K562 (cell line): ENCODE measurements around the gene NPB. TPM values are rescaled to one million over a fixed set of nuclear protein-coding genes. Genes with fewer than 3 reads are reported as not detected.

Experiments
- ARID3A ChIP-seq: IDR thresholded peaks from 2 replicates; pipeline ENCODE4 v1.6.1; 2012; ENCODE audit warnings: low read depth, low read length, improper control_type of control experiment, borderline replicate concordance
- BCL6 ChIP-seq: fragments of 250-450 bp; sonication (Bioruptor Pico); IDR thresholded peaks from 2 replicates; pipeline ENCODE4 v1.4.0; 2020
- CEBPZ ChIP-seq: fragments of 150-350 bp; IDR thresholded peaks from 2 replicates; pipeline ENCODE4 v1.6.1; 2014; ENCODE audit warnings: low read depth, mild to moderate bottlenecking, low read length, borderline replicate concordance
- GTF2F1 ChIP-seq: IDR thresholded peaks from 2 replicates; pipeline ENCODE4 v1.6.1; 2011; ENCODE audit warnings: low read depth, low read length, improper control_type of control experiment
- MCM2 ChIP-seq: fragments of 450-650 bp; IDR thresholded peaks from 2 replicates; pipeline ENCODE4 v1.6.1; 2017; ENCODE audit warnings: low read depth, mild to moderate bottlenecking
- MECOM ChIP-seq: fragments of 250-450 bp; sonication (Bioruptor Pico); IDR thresholded peaks from 2 replicates; pipeline ENCODE4 v1.8.0; 2022; ENCODE audit warnings: inconsistent platforms
- MTA1 ChIP-seq: fragments of 450-650 bp; IDR thresholded peaks from 2 replicates; pipeline ENCODE4 v1.6.1; 2017; ENCODE audit warnings: borderline replicate concordance
- PKNOX1 ChIP-seq: fragments of 450-650 bp; IDR thresholded peaks from 2 replicates; pipeline ENCODE4 v1.6.1; 2016
- POLR2B ChIP-seq: fragments of 450-650 bp; IDR thresholded peaks from 2 replicates; pipeline ENCODE4 v1.6.1; 2018; ENCODE audit warnings: low read depth; ENCODE audit not compliant: partially characterized antibody
- RAD21 ChIP-seq, 2 experiments: fragments of 250-450 bp in 1 of 2; fragments of 450-650 bp in 1 of 2; sonication (Bioruptor Pico) in 1 of 2; formaldehyde crosslinking in 1 of 2; IDR thresholded peaks in 1 of 2; conservative IDR thresholded peaks in 1 of 2; 2 replicates each; pipeline versions ENCODE4 v1.4.0 to v1.8.0; 2020 to 2022; ENCODE audit warnings: mild to moderate bottlenecking in 2 of 2, moderate library complexity in 1 of 2
- SIN3A ChIP-seq, 2 experiments: fragments of 150-350 bp in 1 of 2; IDR thresholded peaks; 2 replicates each; pipeline ENCODE4 v1.6.1; 2011 to 2016; ENCODE audit warnings: borderline replicate concordance in 2 of 2, low read depth in 2 of 2, low read length in 2 of 2, mild to moderate bottlenecking in 2 of 2, moderate library complexity in 2 of 2; ENCODE audit not compliant: control insufficient read depth in 1 of 2
- U2AF1 ChIP-seq: fragments of 200-400 bp; formaldehyde crosslinking; optimal IDR thresholded peaks from 2 replicates; pipeline ENCODE3; 2017; ENCODE audit warnings: mild to moderate bottlenecking, low read depth, low read length, moderate library complexity
- VEZF1 ChIP-seq: fragments of 200-800 bp; sonication (Bioruptor generic); IDR thresholded peaks from 2 replicates; pipeline ENCODE4 v1.6.1; 2017; ENCODE audit warnings: missing genetic modification characterization, missing compliant biosample characterization
- ZNF3 ChIP-seq: fragments of 250-450 bp; sonication (Bioruptor Pico); IDR thresholded peaks from 2 replicates; pipeline ENCODE4 v1.5.0; 2021; ENCODE audit warnings: mild to moderate bottlenecking, moderate library complexity
- ZNF584 ChIP-seq: fragments of 200-800 bp; sonication (Bioruptor generic); IDR thresholded peaks from 2 replicates; pipeline ENCODE4 v1.6.1; 2016; ENCODE audit warnings: low read depth, mild to moderate bottlenecking, missing genetic modification characterization, missing compliant biosample characterization
- polyA plus RNA-seq, 8 experiments: library from polyadenylated mRNA; depleted of rRNA in 4 of 8; stranded (reverse) in 5 of 8; unstranded in 3 of 8; fragments of >200 nt; fragmentation: Nextera tagmentation in 2 of 8; fragmentation: Illumina TruSeq in 1 of 8; extraction: Ambion mirVana in 2 of 8; extraction: Trizol in 1 of 8; gene quantifications; 2 replicates each; pipeline versions ENCODE4 v1.2.1 to v1.2.3, GENCODE V29; 2011 to 2014; ENCODE audit warnings: inconsistent platforms in 1 of 8, missing spikeins in 1 of 8
- total RNA-seq, 7 experiments: library from RNA; depleted of rRNA in 6 of 7; stranded (reverse); fragments of >200 nt in 6 of 7; fragmentation: Illumina TruSeq in 2 of 7; extraction: Trizol in 2 of 7; gene quantifications; 2 replicates each; pipeline versions ENCODE4 v1.2.1 to v1.2.3, GENCODE V29; 2011 to 2021; ENCODE audit warnings: low replicate concordance in 1 of 7

Gene NPB
- total and polyA plus RNA-seq, 9 of the 15 experiments (the other 6 are each of a cell fraction or from before 2014, with no cell fraction given): 0.03 to 0.61 (median 0.14) TPM; not detected in 2

GRCh38 chr17:81871387-81872230 is 30.4 kb upstream of the NPB start (continued):
- TF ChIP-seq CEBPZ (no peak), SIN3A (IDR thresholded peaks at IDR 0.05; ENCODE audit: borderline replicate concordance in 2 of 2, control insufficient read depth in 1 of 2, low read depth in 2 of 2, low read length in 2 of 2) (peak in 1 of 2 experiments; percentile 59; a peak in 2 of 4 replicates), MTA1 (0 out of 2 replicates have a peak, but pooled peaks have one; percentile 28), MECOM (CRISPR knock-in tag) (no peak), ARID3A (no peak), RAD21 (CRISPR knock-in tag; conservative IDR thresholded peaks at IDR 0.05 in 1 of 2, IDR thresholded peaks at IDR 0.05 in 1 of 2) (no peak), POLR2B (peak; percentile 51), ZNF584 (CRISPR knock-in tag) (0 out of 2 replicates have a peak, but pooled peaks have one; percentile 33), VEZF1 (CRISPR knock-in tag) (no peak; the same call in 1 of the 2 replicates), BCL6 (0 out of 2 replicates have a peak, but pooled peaks have one; percentile 30), ZNF3 (CRISPR knock-in tag) (no peak), PKNOX1 (peak; percentile 82), MCM2 (no peak), U2AF1 (peak; percentile 72), GTF2F1 (0 out of 2 replicates have a peak, but pooled peaks have one; percentile 54)
